ENCODE results near the gene COL20A1. TPM values are rescaled to one million over a fixed set of nuclear protein-coding genes. Genes with fewer than 3 reads are reported as not detected.

Gene COL20A1
- total RNA-seq, 1 donor from 2014 or later, result not detected

- no peak for DNase-seq (ENCODE audit: low spot score)
- no peak overlapping the region for H3K27ac Mint-ChIP-seq
- peaks cover 4% of the 10 kb centered on the region for H3K36me3 Mint-ChIP-seq (ENCODE audit: low read depth)
- no peaks in the 10 kb centered on the region for H3K4me1 Mint-ChIP-seq (ENCODE audit: low read depth)
- H3K4me3 Mint-ChIP-seq, result no peak overlapping the region
- H3K27me3 Mint-ChIP-seq (ENCODE audit: insufficient read depth), result peaks cover 10% of the 10 kb centered on the region
- intact Hi-C loops (cut with micrococcal nuclease), result loop anchor here (5.0 kb wide), 1 partner anchor 76 kb away; the partner anchor contains the start of gene YTHDF1
- no peaks in the 10 kb centered on the region for H3K9me3 Mint-ChIP-seq
Observed at GRCh38 chr20:63293456-63293855, 470 bp downstream of the COL20A1 start.

DNA sequence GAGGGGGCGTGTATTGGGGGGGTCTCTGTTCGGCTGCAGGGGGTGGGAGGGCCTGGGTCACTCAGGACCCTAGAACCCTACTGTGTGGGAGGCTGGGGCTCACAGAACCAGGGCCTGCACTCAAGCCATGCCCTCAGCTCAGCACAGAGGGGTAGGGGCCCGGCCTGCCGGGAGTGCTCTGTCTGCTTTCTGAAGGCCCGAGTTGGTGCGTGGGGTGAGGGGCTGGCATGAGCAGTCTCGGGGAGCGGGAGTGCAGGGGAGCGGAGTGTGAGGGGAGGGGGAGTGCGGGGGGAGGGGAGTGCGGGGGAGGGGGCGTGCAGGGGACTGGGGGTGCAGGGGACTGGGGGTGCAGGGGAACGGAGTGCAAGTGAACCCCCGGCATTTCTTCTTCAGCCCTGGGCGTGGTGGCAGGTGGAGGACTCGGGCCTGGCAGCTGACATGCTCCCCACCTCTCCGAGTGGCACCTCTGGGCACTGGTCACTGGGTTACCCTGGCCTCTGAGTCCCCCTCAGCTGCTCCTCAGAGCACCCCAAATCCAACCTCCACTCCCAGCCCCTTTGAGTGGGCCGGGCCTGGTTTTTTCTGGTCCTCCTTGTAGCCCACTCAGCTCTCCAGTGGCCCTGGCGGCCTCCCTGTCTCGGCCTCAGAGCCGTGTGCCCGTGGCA is 1.0 kb downstream of the COL20A1 start:
- H3K36me3 Mint-ChIP-seq (ENCODE audit: low read depth), result peaks cover under 1% of the 10 kb centered on the region
- peaks cover 10% of the 10 kb centered on the region for H3K27me3 Mint-ChIP-seq (ENCODE audit: insufficient read depth)
- H3K4me1 Mint-ChIP-seq (ENCODE audit: low read depth), result no peaks in the 10 kb centered on the region
- no peaks in the 10 kb centered on the region for H3K9me3 Mint-ChIP-seq
- no peak overlapping the region for H3K27ac Mint-ChIP-seq
- no peak overlapping the region for H3K4me3 Mint-ChIP-seq
- intact Hi-C loops (cut with micrococcal nuclease), result loop anchor here (5.0 kb wide), 1 partner anchor 77 kb away; the partner anchor contains the start of gene YTHDF1
- no peak for DNase-seq (ENCODE audit: low spot score)

DNA sequence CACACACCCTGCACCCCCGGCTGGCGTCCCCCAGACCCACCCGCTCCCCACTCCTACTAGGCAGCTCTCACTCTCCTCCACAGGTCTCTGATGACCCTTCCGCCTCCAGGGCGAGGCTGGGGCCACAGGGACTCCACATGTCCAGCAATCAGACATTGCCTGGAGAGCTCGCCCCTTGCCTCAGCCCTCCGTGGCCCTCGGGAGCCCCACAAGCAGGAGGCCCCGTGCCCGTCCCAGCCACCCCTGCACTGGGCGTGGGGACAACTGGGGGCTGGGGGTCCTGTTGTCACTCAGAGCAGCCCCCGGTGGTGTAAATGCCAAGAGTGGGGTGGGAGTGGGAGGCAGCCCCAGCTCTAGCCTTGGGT is 1.5 kb downstream of the COL20A1 start:
- Mint-ChIP-seq H3K27me3 (ENCODE audit: insufficient read depth) (peaks cover 10% of the 10 kb centered on the region), H3K27ac (no peak overlapping the region), H3K4me1 (ENCODE audit: low read depth) (no peaks in the 10 kb centered on the region), H3K9me3 (no peaks in the 10 kb centered on the region), H3K4me3 (no peak overlapping the region), H3K36me3 (ENCODE audit: low read depth) (no peaks in the 10 kb centered on the region)
- no peak for DNase-seq (ENCODE audit: low spot score)
- intact Hi-C loops (cut with micrococcal nuclease), result loop anchor here (5.0 kb wide), 1 partner anchor 77 kb away; the partner anchor contains the start of gene YTHDF1

- no peak overlapping the region for H3K27ac Mint-ChIP-seq
- intact Hi-C loops (cut with micrococcal nuclease), result no loop called here
Observed at GRCh38 chr20:63295018-63295417, 2.0 kb downstream of the COL20A1 start.

DNA sequence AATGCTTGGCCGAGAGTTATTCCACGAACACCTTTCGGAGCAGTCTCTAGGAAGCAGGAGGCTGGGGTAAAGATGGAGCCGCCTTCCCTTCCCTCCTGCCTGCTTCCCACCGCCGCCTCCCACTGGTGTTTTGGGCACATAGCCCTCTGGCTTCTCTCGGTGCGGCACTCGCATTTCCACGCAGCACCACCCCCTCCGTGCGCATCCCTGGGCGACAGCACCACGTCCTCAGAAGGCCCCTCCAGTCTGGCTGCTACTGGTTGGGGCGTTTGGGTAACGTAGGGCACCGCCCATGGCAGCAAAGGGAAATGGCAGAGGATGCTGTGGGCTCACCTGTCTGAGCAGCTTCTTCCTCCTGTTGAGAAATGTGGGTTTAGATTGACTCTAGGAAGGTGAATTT is 2.4 kb downstream of the COL20A1 start:
- Mint-ChIP-seq H3K27ac (no peak overlapping the region), H3K36me3 (ENCODE audit: low read depth) (no peaks in the 10 kb centered on the region), H3K4me1 (ENCODE audit: low read depth) (no peaks in the 10 kb centered on the region), H3K27me3 (ENCODE audit: insufficient read depth) (peaks cover 10% of the 10 kb centered on the region), H3K4me3 (no peak overlapping the region), H3K9me3 (no peaks in the 10 kb centered on the region)
- intact Hi-C loops (cut with micrococcal nuclease), result no loop called here
- no peak for DNase-seq (ENCODE audit: low spot score)

More at GRCh38 chr20:63295018-63295417, 2.0 kb downstream of the COL20A1 start:
- Mint-ChIP-seq H3K4me1 (ENCODE audit: low read depth) (no peaks in the 10 kb centered on the region), H3K9me3 (no peaks in the 10 kb centered on the region), H3K27me3 (ENCODE audit: insufficient read depth) (peaks cover 10% of the 10 kb centered on the region), H3K36me3 (ENCODE audit: low read depth) (no peaks in the 10 kb centered on the region), H3K4me3 (no peak overlapping the region)
- no peak for DNase-seq (ENCODE audit: low spot score)

- no peak for DNase-seq (ENCODE audit: low spot score)
- Mint-ChIP-seq H3K36me3 (ENCODE audit: low read depth) (no peaks in the 10 kb centered on the region), H3K27me3 (ENCODE audit: insufficient read depth) (peaks cover 13% of the 10 kb centered on the region), H3K4me3 (no peak overlapping the region), H3K27ac (no peak overlapping the region), H3K9me3 (no peaks in the 10 kb centered on the region), H3K4me1 (ENCODE audit: low read depth) (no peaks in the 10 kb centered on the region)
- intact Hi-C loops (cut with micrococcal nuclease), result no loop called here
Observed at GRCh38 chr20:63295846-63296245, 2.9 kb downstream of the COL20A1 start.

GRCh38 chr20:63296531-63297299 is 3.7 kb downstream of the COL20A1 start:
- Mint-ChIP-seq H3K9me3 (no peaks in the 10 kb centered on the region), H3K4me1 (ENCODE audit: low read depth) (no peaks in the 10 kb centered on the region), H3K27ac (no peak overlapping the region), H3K4me3 (no peak overlapping the region), H3K36me3 (ENCODE audit: low read depth) (no peaks in the 10 kb centered on the region), H3K27me3 (ENCODE audit: insufficient read depth) (peaks cover 16% of the 10 kb centered on the region)
- DNase-seq (ENCODE audit: low spot score), result no peak
- intact Hi-C loops (cut with micrococcal nuclease), result no loop called here

- H3K4me1 Mint-ChIP-seq (ENCODE audit: low read depth), result no peaks in the 10 kb centered on the region
- no peak overlapping the region for H3K27ac Mint-ChIP-seq
- no peak for DNase-seq (ENCODE audit: low spot score)
- no peaks in the 10 kb centered on the region for H3K9me3 Mint-ChIP-seq
- no peaks in the 10 kb centered on the region for H3K36me3 Mint-ChIP-seq (ENCODE audit: low read depth)
- intact Hi-C loops (cut with micrococcal nuclease), result no loop called here
- H3K27me3 Mint-ChIP-seq (ENCODE audit: insufficient read depth), result peaks cover 16% of the 10 kb centered on the region
- H3K4me3 Mint-ChIP-seq, result no peak overlapping the region
Observed at GRCh38 chr20:63297371-63297781, 4.4 kb downstream of the COL20A1 start.

GRCh38 chr20:63297796-63298572 is 5.0 kb downstream of the COL20A1 start:
- Mint-ChIP-seq H3K4me3 (no peak overlapping the region), H3K27me3 (ENCODE audit: insufficient read depth) (peaks cover 16% of the 10 kb centered on the region), H3K9me3 (peaks cover 4% of the 10 kb centered on the region)

GRCh38 chr20:63298731-63299312 is 5.8 kb downstream of the COL20A1 start:
- DNase-seq (ENCODE audit: low spot score), result no peak
- no peak overlapping the region for H3K4me3 Mint-ChIP-seq
- no peak overlapping the region for H3K27ac Mint-ChIP-seq
- intact Hi-C loops (cut with micrococcal nuclease), result no loop called here
- no peaks in the 10 kb centered on the region for H3K36me3 Mint-ChIP-seq (ENCODE audit: low read depth)
- peaks cover 4% of the 10 kb centered on the region for H3K9me3 Mint-ChIP-seq
- no peaks in the 10 kb centered on the region for H3K4me1 Mint-ChIP-seq (ENCODE audit: low read depth)
- H3K27me3 Mint-ChIP-seq (ENCODE audit: insufficient read depth), result peaks cover 16% of the 10 kb centered on the region

More at GRCh38 chr20:63297796-63298572, 5.0 kb downstream of the COL20A1 start:
- H3K27ac Mint-ChIP-seq, result no peak overlapping the region
- intact Hi-C loops (cut with micrococcal nuclease), result no loop called here
- DNase-seq (ENCODE audit: low spot score), result no peak
- no peaks in the 10 kb centered on the region for H3K4me1 Mint-ChIP-seq (ENCODE audit: low read depth)
- H3K36me3 Mint-ChIP-seq (ENCODE audit: low read depth), result no peaks in the 10 kb centered on the region

DNA sequence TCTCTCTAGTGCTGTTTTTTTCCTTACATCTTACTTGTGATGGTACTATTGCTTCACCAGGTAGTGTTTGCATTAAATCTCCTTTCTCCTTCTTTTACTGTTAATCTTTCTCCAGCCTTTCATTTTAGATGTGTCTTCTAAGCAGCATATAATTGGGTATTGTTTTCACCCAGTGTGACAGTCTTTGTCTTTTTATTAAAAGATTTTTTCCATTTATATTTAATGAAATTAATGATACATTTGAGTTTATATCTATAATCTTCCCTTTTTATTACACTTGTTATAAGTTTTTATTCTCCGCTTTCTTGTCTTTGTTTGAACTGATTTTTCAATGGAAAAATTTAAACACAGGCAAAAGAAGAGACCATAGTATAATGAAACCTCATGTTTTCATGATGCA is 8.7 kb downstream of the COL20A1 start:
- H3K27me3 Mint-ChIP-seq (ENCODE audit: insufficient read depth), result peaks cover 6% of the 10 kb centered on the region
- no peaks in the 10 kb centered on the region for H3K4me1 Mint-ChIP-seq (ENCODE audit: low read depth)
- intact Hi-C loops (cut with micrococcal nuclease), result no loop called here
- H3K27ac Mint-ChIP-seq, result no peak overlapping the region
- H3K4me3 Mint-ChIP-seq, result no peak overlapping the region
- no peak for DNase-seq (ENCODE audit: low spot score)
- H3K9me3 Mint-ChIP-seq, result peaks cover 4% of the 10 kb centered on the region
- no peaks in the 10 kb centered on the region for H3K36me3 Mint-ChIP-seq (ENCODE audit: low read depth)

DNA sequence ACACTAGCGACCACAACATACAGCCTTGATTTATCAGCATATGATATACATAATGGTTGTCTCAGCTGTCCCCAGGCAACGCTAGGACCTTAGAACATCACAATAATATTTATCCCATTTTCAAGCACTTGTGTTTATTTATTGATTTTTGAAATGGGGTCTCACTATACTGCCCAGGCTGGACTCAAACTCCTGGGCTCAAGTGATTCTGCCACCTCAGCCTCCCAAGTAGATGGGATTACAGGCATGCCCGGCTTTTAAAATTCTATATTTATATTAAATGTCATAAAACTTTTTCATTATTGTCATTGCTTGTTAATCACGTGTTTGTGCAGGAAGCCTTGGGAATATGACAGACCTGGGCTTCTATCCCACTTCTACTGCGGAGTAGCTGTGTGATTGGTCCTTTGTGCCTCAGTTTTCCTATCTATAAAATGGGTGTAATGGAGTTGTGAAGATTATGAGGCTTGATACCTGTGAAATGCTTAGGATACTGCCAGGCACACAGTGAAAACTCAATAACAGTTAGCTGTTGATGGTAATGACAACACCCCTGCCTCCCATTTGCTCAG is 10.2 kb downstream of the COL20A1 start:
- peaks cover 6% of the 10 kb centered on the region for H3K27me3 Mint-ChIP-seq (ENCODE audit: insufficient read depth)
- H3K36me3 Mint-ChIP-seq (ENCODE audit: low read depth), result no peaks in the 10 kb centered on the region
- DNase-seq (ENCODE audit: low spot score), result no peak
- H3K4me3 Mint-ChIP-seq, result no peak overlapping the region
- intact Hi-C loops (cut with micrococcal nuclease), result no loop called here
- peaks cover 4% of the 10 kb centered on the region for H3K9me3 Mint-ChIP-seq
- H3K4me1 Mint-ChIP-seq (ENCODE audit: low read depth), result no peaks in the 10 kb centered on the region
- H3K27ac Mint-ChIP-seq, result no peak overlapping the region
